ENCODE data around the gene NTRK1. TPM values are rescaled to one million over a fixed set of nuclear protein-coding genes. Genes with fewer than 3 reads are reported as not detected.

The NTRK1 gene
- polyA plus RNA-seq, 1 experiment, result 0.02 TPM

DNA sequence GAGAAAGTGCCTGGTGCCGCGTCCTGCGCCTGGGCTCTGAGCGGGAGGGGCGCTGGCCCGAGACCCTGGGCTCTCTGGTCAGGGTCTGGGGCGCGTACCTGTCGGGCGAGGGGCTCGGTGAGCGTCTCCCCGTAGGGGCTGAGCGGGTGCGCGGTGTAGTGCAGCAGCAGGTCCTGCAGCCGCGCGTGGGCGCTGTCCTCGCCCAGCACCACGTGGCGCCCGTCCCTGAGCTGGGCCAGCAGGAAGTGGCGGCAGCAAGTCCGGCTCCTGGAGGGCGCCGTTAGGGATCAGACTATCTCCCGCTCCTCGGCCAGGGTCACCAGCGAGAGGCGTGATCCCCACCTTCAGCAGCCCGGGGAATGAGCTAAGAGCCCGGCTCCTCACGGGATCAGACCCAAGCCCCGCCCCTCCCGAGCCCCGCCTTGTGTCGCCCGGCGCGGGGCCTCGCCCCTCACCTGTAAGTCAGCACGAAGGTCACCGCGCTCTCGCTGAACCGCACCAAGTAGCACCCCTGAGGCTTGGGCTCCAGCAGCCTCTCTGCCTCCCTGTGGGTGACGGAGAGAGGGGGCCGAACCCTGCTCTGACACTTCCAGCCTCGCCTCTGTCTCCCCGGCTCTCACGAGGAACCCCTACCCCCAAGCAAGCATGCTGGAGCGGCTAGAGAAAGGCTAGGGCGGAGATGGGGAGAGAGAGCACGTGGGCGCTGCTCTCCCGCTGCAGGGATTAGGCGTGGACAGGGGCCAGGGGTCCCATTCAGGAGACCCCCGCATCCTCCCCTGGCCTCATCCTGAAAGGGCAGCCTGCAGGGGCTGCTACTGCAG, 46.7 kb upstream of the NTRK1 start:
- no peak for DNase-seq (ENCODE audit: low read depth)
- TF ChIP-seq, protein P1, sequence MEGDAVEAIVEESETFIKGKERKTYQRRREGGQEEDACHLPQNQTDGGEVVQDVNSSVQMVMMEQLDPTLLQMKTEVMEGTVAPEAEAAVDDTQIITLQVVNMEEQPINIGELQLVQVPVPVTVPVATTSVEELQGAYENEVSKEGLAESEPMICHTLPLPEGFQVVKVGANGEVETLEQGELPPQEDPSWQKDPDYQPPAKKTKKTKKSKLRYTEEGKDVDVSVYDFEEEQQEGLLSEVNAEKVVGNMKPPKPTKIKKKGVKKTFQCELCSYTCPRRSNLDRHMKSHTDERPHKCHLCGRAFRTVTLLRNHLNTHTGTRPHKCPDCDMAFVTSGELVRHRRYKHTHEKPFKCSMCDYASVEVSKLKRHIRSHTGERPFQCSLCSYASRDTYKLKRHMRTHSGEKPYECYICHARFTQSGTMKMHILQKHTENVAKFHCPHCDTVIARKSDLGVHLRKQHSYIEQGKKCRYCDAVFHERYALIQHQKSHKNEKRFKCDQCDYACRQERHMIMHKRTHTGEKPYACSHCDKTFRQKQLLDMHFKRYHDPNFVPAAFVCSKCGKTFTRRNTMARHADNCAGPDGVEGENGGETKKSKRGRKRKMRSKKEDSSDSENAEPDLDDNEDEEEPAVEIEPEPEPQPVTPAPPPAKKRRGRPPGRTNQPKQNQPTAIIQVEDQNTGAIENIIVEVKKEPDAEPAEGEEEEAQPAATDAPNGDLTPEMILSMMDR (IDR thresholded peaks at IDR 0.05; ENCODE audit: insufficient read depth, low read depth, low read length), result peak; percentile 75
- Histone ChIP-seq H3K27me3 (ENCODE audit: control insufficient read depth, insufficient read depth, low read length) (no peaks in the 10 kb centered on the region; the same call in 1 of the 2 replicates), H3K4me3 (ENCODE audit: low read depth, low read length) (peak overlapping the region; percentile 12; the same call in 1 of the 2 replicates), H3K36me3 (ENCODE audit: control insufficient read depth, insufficient read depth, low read length) (no peaks in the 10 kb centered on the region)
- ChIA-PET POLR2A (no interaction called here), CTCF (interaction anchor here (0.7 to 6.2 kb wide), 10 partner anchors 8 to 124 kb away, joined by 3 to 30 read pairs (median 4); partner anchors contain the start of genes INSRR and NTRK1)

DNA sequence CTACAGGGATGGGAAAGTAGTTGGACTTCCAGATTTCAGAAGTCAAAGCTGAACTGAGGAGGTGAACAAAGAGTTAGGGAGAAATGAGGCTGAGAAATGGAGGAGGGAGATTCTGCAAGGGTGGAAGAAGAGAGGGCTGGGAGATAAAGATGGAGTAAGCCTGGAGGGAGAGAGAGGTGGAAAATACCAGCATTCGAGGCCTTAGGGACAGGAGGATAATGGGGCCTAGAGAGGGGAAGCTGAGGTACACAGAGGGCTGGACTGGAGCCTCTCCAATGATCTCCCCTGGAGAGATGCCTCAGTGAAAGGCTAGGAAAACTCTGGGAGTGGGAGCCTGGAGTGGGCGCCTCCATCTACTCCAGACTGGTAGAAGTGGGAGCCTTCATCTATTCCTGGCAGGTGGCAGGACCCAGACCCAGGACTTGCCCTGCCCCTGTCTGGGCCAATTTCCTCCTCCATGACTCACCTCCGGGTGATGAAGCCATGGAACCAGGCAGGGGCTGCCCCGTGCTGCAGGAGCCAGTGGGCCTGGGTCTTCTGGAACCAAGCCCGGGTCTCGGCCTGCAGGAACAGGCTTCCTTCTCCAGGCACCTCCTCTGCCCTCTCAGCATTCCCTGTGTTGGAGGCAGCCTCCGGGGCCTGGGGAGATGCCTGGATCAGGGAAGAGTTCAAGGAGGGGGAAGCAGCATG, 45.9 kb upstream of the NTRK1 start:
- Histone ChIP-seq H3K36me3 (ENCODE audit: control insufficient read depth, insufficient read depth, low read length) (no peaks in the 10 kb centered on the region), H3K27me3 (ENCODE audit: control insufficient read depth, insufficient read depth, low read length) (no peaks in the 10 kb centered on the region; the same call in 1 of the 2 replicates), H3K4me3 (ENCODE audit: low read depth, low read length) (no peak overlapping the region)
- no peak for DNase-seq (ENCODE audit: low read depth)
- ChIA-PET POLR2A (no interaction called here), CTCF (interaction anchor here (0.7 to 6.2 kb wide), 8 partner anchors 7 to 46 kb away, joined by 3 to 30 read pairs (median 4); partner anchors contain the start of genes INSRR and NTRK1)
- TF ChIP-seq, protein P1 (IDR thresholded peaks at IDR 0.05; ENCODE audit: insufficient read depth, low read depth, low read length), result no peak

DNA sequence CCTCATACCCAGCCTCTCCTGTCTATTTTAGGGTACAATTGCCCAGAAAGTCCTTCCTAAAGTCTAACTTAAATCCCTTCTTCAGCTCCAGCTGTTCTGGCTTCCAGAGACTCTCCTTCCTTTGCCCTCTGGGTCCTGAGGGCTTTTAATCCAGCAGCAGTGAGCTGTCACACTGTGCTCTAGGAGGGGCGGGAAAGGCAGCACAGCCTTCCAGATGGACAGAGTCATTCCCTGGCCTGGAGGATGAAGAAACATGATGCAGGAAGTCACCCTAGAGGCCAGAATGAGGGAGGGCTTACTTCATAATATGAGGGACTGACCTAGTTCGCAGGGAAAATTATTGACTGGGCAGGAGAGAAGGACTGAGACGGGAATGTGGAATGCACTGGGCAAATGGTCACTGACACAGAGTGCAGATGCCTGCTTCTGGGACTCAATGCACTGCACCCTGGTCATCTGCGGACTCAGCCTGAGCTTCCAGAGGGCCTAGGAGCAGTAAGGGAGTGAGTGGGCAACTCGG, 45.3 kb upstream of the NTRK1 start:
- H3K36me3 ChIP-seq (ENCODE audit: control insufficient read depth, insufficient read depth, low read length), result no peaks in the 10 kb centered on the region
- peak; percentile 66 for DNase-seq (ENCODE audit: low read depth)
- POLR2A ChIA-PET, result no interaction called here
- TF ChIP-seq, protein P1 (IDR thresholded peaks at IDR 0.05; ENCODE audit: insufficient read depth, low read depth, low read length), result peak; percentile 19; the same call in 1 of the 2 replicates
- no peak overlapping the region for H3K4me3 ChIP-seq (ENCODE audit: low read depth, low read length)
- no peaks in the 10 kb centered on the region; the same call in 1 of the 2 replicates for H3K27me3 ChIP-seq (ENCODE audit: control insufficient read depth, insufficient read depth, low read length)
- CTCF ChIA-PET, result interaction anchor here (0.7 to 6.2 kb wide), 4 partner anchors 10 to 45 kb away, joined by 3 to 30 read pairs (median 4); partner anchors contain the start of genes INSRR and NTRK1

DNA sequence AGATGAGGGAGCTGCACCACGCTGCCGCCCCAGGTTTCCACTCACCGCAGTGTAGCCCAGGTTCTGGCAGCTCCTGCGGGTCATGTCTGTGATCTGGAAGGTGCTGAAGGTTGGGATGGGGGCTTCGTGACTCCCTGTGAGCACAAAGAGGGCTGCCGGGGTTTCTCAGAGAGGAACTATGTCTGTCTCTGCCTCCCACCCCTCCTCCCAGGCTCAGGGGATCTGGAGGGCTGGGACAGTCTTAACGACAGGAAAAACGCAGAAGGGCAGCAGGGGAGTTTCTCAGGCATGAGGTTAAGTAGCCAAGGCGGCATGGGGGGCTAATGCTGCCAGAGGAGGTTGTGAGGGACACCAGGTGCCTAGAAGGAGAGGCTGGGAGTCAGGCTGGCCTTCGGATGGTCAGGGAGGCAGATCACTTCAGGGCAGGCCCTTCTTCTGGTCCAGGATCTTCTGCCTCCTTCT, 44.7 kb upstream of the NTRK1 start:
- TF ChIP-seq, protein P1 (IDR thresholded peaks at IDR 0.05; ENCODE audit: insufficient read depth, low read depth, low read length), result no peak

More for the DNA sequence above, 44.7 kb upstream of the NTRK1 start:
- H3K36me3 ChIP-seq (ENCODE audit: control insufficient read depth, insufficient read depth, low read length), result no peaks in the 10 kb centered on the region
- ChIA-PET CTCF (interaction anchor here (0.7 to 6.2 kb wide), 5 partner anchors 9 to 45 kb away, joined by 3 to 30 read pairs (median 5); partner anchors contain the start of genes INSRR and NTRK1), POLR2A (no interaction called here)
- H3K4me3 ChIP-seq (ENCODE audit: low read depth, low read length), result no peak overlapping the region
- H3K27me3 ChIP-seq (ENCODE audit: control insufficient read depth, insufficient read depth, low read length), result no peaks in the 10 kb centered on the region; the same call in 1 of the 2 replicates
- no peak for DNase-seq (ENCODE audit: low read depth)
